Femur (tissue), 1 donor: ENCODE results near the gene ZNF746.

Experiments
- DNase-seq: peaks from one replicate; pipeline ENCODE4 v3.0.0-alpha.2; 2017

ZNF746 gene

GRCh38 chr7:149489391-149490024, 8.1 kb downstream of the ZNF746 start:
- no peak for DNase-seq

- no peak for DNase-seq
Measured at GRCh38 chr7:149479568-149479967, 18.0 kb downstream of the ZNF746 start.

GRCh38 chr7:149478754-149479153, 18.9 kb downstream of the ZNF746 start:
- no peak for DNase-seq

- DNase-seq = no peak
Measured at GRCh38 chr7:149477494-149478443, 19.8 kb downstream of the ZNF746 start.

GRCh38 chr7:149476791-149477190, 20.8 kb downstream of the ZNF746 start:
- DNase-seq = no peak

GRCh38 chr7:149475121-149476045, 22.2 kb downstream of the ZNF746 start:
- no peak for DNase-seq

GRCh38 chr7:149474309-149475120, 23.1 kb downstream of the ZNF746 start:
- no peak for DNase-seq

- DNase-seq = no peak
Measured at GRCh38 chr7:149473251-149473650, 24.4 kb downstream of the ZNF746 start.

GRCh38 chr7:149471289-149471953, 26.2 kb downstream of the ZNF746 start:
- no peak for DNase-seq

GRCh38 chr7:149469806-149470205, 27.8 kb downstream of the ZNF746 start:
- no peak for DNase-seq

GRCh38 chr7:149468208-149468607, 29.4 kb downstream of the ZNF746 start:
- DNase-seq = no peak

- DNase-seq = no peak
Measured at GRCh38 chr7:149467321-149467859, 30.2 kb downstream of the ZNF746 start.

- DNase-seq = no peak
Measured at GRCh38 chr7:149466364-149466763, 31.2 kb downstream of the ZNF746 start.

- no peak for DNase-seq
Measured at GRCh38 chr7:149463500-149464161, 34.0 kb downstream of the ZNF746 start.

GRCh38 chr7:149462101-149462520, 35.5 kb downstream of the ZNF746 start:
- DNase-seq = no peak

GRCh38 chr7:149460493-149461277, 36.9 kb downstream of the ZNF746 start, which contains the start of gene ZNF777:
Gene ZNF777, minus strand, starts transcription at chr7:149461062. Its CDS starts 5,040 bp downstream, at chr7:149456022.
- DNase-seq = peak; percentile 91

GRCh38 chr7:149459540-149460452, 37.8 kb downstream of the ZNF746 start:
- no peak for DNase-seq

- no peak for DNase-seq
Measured at GRCh38 chr7:149459201-149459539, 38.4 kb downstream of the ZNF746 start.

- DNase-seq = no peak
Measured at GRCh38 chr7:149458235-149458634, 39.4 kb downstream of the ZNF746 start.
